Endothelial cell of umbilical vein (primary cell): Measurements from ENCODE around the gene IBA57.

ENCODE experiments used
- CTCF ChIP-seq, 2 donors: IDR thresholded peaks; 1 replicate in 1 of 2; 2 replicates in 1 of 2; pipeline ENCODE4 v1.5.1; 2011; ENCODE audit warnings: low read length in 2 of 2, mild to moderate bottlenecking in 2 of 2, moderate library complexity in 2 of 2, control low read depth in 1 of 2, inconsistent platforms in 1 of 2, low read depth in 1 of 2; ENCODE audit not compliant: insufficient read depth in 1 of 2; ENCODE audit errors: extremely low read depth in 1 of 2
- JUN ChIP-seq: IDR thresholded peaks from 2 replicates; pipeline ENCODE4 v1.6.1; 2011; ENCODE audit warnings: borderline replicate concordance, low read depth; ENCODE audit not compliant: insufficient read length, insufficient read depth
- MAX ChIP-seq: IDR thresholded peaks from 2 replicates; pipeline ENCODE4 v1.6.1; 2011; ENCODE audit not compliant: insufficient read depth, insufficient read length
- POLR2A ChIP-seq: IDR thresholded peaks from 2 replicates; pipeline ENCODE4 v1.6.1; 2012; ENCODE audit warnings: low read depth, mild to moderate bottlenecking, control low read depth, low read length

DNA sequence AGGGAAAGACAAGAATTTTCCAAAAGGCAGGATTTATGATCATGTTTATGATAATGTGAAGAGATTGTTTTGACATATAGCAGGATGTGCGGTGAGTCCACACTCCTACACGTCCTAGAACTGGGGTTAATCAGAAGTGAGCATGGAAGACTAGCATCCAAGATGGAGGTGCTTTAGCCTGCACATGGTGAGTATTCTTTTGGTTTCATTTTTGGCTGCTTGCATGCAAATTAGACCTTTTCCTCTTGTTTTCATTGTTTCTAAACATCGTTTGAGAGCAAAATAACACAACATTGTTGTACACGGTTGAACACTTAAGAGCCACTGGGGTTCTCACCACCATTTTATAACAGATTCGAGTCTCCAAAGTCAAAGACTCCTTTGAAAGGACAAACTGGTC lies 40.4 kb upstream of the IBA57 start:
- TF ChIP-seq POLR2A (no peak), MAX (no peak), CTCF (IDR thresholded peaks at IDR 0.05; ENCODE audit: extremely low read depth in 1 of 2, insufficient read depth in 1 of 2, low read depth in 1 of 2, low read length in 2 of 2) (no peak), JUN (no peak)
